GM21737 (cell line): ENCODE measurements around the gene SCNN1B.

Experiments
- ATAC-seq: cut with Tn5 transposase; IDR thresholded peaks from one replicate; pipeline ENCODE4 v1.9.1; 2021; ENCODE audit warnings: mild to moderate bottlenecking, moderate library complexity; ENCODE audit not compliant: unreplicated experiment

SCNN1B gene

DNA sequence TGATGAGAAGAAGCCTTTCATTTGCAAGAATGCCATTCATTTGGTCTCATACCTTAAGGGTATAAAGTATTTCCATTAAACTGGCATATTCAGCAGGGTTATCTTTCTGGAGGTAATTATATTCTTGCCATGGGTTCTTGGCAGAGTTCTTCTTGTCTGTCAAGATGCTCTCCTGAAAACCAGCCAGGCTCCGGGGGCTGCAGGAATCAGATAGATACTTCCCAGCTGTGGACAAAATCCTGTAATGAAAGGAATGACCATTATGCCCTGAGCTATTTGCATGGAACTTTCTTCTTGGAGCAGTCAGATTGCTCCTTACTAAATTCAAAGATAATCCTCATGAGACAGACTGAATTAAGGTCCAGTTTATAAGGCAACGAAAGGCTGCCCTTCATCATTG is 103.9 kb downstream of the SCNN1B start:
- ATAC-seq: no peak

DNA sequence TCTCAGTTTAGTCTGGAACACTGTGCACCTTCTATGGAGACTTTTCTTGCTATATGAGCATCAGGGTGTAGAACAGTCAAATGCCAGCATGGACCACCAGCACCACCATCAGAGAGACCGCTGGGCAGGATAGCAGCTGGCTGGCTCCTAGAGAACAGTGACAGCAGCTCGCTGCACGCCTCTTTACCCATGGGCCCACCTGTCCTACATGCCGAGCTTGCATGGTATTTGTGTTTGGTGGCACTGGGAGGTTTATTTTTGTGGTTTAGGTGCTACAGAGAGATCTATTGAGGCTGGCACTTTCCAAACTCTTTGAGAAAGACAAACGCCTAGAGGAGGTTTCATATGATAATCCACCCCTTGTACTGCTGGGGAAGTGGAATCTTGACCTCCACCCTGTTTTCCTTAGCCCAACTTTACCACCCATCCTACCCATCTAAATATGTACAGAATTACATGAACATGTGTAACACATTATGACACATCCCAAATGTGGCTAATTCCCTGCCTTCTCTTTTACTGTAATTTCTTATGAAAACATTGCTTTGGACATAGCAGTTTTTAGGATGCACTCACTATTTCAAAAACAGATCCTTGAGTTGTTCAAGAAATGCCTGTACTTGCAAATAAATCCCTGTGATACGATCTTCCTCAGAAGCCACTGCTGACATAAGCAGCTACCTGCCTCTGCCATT is 104.6 kb downstream of the SCNN1B start:
- no peak for ATAC-seq

DNA sequence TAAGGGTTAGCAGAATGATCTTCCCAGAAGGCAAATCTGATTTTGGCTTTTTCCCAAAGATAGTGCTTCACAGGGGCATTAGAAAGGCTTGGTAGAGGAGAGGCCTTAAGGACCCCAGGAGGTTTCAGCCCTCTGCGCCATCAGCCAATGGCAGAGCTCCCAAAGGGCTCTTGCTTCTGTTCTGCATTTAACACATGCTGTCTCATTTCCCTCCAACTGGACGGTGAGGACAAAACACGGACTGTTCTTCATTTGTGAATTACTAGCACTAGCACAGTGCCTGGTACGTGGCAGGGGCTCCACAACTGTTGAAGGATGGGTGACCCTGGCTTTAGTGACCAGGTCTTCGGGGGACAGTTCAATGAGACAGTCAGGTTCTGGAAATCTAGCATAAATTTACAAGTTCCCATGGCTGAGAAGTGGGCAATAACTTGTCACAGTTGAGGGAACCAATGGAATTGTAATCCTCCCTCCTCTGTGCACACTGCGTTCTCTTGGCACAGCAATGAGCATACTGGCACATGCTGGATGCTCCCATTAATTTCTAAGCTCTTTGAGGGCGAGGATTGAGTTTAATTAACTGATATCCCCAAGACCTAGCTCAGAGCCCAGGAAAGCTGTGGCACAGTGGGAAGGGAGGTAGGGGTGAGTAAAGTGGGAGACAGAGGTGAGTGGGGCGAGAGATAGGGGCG is 105.5 kb downstream of the SCNN1B start:
- no peak for ATAC-seq

DNA sequence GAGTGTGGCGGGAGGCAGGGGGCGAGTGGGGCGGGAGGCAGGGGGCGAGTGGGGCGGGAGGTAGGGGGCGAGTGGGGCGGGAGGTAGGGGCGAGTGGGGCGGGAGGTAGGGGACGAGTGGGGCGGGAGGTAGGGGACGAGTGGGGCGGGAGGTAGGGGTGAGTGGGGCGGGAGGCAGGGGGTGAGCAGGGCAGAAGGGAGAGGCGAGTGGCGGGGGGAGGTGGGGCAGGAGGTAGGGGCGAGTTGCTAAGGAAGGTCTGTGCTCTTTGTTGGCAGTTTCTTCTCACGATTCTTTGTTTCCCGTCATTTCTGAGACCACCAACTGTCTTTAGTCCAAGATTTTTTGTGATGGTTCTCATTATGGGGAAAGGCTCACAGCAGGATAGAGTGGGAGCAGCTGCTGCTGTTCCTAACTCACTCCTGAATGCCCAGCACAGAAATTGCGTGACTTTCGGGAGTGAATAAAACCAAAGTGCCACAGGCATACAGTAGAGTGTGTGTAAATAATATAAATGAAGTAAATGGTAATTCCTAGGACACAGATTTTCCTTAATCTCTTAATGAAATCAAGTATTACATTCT is 106.2 kb downstream of the SCNN1B start:
- ATAC-seq: no peak

DNA sequence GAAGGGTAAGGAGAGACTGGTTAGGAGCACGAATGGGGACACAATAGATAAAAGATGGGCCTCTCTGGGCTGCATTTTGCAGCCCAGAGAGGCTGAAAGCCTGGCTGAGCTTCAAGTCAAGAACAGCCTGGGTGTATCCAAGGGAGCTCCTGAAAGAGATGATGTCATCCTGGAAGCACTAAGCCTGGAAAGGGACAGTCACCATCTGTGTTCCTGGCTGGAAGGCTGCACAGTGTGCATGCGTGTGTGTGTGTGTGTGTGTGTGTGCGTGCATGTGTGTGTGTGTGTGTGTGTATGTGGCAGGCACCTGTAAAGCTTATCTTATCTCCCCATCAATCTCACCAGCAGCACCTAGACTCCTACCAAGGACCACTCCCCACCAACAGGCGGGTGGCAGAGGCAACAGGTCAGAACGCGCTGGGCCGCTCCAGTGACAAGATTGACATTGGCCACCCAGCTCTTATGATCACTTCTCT is 106.8 kb downstream of the SCNN1B start:
- ATAC-seq: no peak

DNA sequence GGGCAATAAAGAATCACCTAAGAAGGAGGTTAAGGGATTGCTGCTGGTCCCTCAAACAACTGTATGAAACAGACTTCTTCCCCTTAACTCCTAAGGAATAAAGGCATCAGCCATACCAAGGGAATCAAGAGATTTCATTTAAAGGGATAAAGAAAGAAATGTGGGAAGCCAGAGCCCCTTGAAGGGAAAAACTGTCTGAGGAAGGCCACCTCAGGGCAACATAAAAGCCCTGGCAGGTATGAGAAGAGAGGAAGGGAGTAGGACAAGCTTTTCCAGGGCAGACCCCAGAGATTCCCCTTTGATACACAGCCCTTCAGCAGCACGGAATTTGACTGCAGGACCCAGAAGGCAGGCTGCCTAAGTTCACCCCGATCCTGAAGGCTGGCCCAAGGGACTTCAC is 107.4 kb downstream of the SCNN1B start:
- ATAC-seq: no peak

DNA sequence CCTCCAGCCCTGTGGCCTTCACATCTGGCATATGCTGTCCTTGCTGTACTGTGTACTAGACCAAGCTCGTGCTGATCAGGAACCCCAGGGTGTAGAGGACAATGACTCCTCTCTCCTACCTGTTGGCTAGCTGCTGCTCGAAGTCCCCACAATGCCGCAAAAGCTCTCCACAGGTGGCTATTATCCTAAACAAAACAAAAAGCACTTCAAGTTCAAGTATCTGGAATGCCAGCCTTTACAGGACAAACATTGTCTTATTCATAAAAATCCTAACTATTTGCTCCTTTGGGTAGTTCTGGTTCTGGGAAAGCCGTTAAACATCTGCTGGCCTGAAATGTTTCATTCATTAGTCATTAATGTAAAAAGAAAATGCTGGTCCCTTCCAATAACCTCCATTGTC is 108.1 kb downstream of the SCNN1B start:
- ATAC-seq: no peak

DNA sequence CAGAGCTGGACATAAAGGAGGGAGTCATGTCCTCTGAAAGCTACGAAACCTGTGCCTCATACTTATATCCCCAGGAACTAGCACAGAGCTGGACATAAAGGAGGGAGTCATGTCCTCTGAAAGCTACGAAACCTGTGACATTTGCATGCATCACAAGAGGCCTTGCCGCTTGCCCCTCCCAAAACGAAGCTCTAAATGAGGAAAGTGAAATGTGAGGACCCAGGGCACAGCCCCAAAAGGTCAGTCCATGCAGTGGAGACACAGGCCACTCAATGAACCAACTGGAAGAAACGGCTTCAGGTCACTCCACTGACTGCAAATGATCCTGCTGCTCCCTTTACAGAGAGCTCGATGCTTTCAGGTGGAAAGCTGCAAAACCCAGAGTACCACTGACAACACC is 112.6 kb downstream of the SCNN1B start:
- ATAC-seq: no peak

DNA sequence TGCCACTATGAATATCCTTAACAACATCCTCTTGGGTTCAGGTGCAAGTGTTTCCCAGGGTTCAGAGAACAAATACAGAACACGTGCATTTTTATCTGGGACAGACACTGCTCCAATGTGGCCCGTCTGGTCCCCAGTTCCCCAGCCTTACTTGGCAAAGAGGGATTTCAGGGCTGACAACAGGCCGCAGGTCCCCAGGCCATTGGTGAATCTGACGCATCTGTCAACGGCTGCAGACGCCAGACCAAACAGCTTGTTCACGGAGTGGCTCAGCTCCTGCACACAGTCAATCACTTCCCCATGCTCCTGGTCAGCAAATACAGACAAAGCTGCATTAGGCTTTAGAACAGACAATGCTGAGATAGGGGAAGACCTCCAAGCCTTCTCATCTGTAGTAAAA is 114.7 kb downstream of the SCNN1B start:
- ATAC-seq: no peak

DNA sequence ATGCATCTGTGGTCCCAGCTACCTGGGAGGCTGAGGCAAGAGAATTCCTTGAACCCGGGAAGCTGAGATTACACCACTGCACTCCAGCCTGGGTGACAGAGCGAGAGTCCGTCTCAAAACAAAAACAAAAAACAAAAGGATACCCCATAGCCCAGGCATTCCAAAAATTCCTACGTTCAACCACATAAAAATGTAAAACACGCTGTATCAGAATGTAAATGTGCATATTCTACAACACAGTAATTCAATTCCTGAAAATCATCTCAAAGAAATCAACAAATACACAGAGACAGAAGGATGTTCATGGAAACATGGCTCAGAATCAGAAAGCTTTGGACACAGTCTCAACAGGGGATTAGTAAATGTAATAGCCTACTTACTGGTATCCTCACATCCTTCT is 117.9 kb downstream of the SCNN1B start:
- ATAC-seq: no peak

DNA sequence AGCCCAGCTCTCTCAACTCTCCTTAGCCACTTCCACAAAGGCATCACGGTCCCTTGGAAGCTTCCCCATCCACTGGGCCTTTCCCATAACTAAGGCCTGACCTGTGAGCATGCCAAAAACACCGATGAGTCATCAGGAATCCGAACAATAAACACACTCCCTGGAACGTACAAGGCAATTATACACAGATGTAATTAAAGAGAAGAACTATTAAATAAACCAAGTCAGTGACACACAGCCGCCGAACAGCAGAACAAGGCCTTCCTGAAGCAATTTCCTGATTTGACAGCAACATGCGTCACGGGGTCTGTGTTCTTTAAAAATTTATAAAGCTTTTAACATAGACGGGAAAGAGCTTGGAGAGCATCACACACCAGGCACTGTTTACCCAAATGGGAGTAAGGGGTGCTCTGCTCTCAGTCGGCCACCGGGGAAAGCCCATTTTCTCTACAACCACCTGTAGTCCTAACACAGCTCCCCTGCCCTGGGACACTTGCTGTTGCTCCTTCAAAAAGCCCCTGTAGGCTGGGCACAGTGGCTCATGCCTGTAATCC is 121.5 kb downstream of the SCNN1B start:
- ATAC-seq: no peak

DNA sequence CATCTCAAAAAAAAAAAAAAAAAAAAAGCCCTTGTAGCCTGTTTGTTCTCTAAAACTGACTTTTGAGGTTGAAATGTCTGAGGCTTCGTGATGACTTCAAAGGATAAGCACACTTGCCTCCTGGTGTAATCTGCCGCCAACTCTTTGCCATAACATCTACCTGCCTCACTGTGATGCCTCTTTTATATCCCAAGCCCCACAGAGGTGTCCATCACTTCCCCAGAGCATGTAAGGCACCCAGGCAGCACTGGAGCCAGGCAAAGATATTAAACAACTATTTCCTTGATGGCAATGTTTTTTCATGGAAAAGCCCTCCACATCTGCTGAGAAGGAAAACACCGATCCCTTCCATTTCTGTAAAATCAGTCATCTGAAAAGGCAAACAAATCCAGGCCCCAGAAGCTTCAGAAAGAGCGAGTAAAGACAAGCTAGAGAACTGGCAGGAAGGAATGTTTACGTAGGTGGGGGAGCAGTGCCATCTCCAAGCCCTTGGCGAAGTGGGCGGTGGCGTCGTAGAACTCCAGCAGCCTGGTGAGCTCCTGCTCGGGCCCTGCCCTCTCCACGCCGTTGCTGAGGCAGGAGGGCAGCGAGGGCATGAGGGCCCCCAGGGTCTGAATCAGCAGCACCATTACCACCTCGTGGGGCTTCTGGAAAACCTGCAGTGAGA is 122.3 kb downstream of the SCNN1B start:
- no peak for ATAC-seq

DNA sequence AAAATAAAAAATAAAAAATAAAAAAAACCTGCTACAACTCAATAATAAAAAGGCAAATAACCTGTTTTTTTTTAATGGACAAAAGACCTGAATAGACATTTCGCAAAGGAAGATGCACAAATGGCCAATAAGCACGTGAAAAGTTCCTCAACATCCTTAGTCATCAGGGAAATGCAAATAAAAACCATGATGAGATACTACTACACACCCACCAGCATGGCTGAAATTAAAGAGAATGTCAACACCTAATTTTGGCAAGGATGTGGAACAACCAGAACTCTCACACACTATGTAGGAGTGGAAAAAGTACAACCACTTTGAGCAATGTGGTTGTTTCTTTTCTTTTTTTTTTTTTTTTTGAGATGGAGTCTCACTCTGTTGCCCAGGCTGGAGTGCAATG is 126.2 kb downstream of the SCNN1B start:
- no peak for ATAC-seq
